Neural crest cell (in vitro differentiated cells): ENCODE results near the gene NACAD. TPM values are rescaled to one million over a fixed set of nuclear protein-coding genes. Genes with fewer than 3 reads are reported as not detected.

Experiments
- DNase-seq: peaks from one replicate; pipeline ENCODE4 v3.0.0; 2021; ENCODE audit warnings: low read depth, mixed read lengths, low spot score
- H3K27ac Mint-ChIP-seq: one replicate; pipeline ENCODE4 v1.8.0; 2021; ENCODE audit warnings: mild to moderate bottlenecking, mixed read lengths; ENCODE audit not compliant: unreplicated experiment
- H3K27me3 Mint-ChIP-seq: 2 replicates; pipeline ENCODE4 v1.8.0; 2021; ENCODE audit warnings: low read depth, mild to moderate bottlenecking, mixed read lengths
- H3K36me3 Mint-ChIP-seq: 2 replicates; pipeline ENCODE4 v1.8.0; 2021; ENCODE audit warnings: low read depth, mild to moderate bottlenecking, mixed read lengths
- H3K4me1 Mint-ChIP-seq: 2 replicates; pipeline ENCODE4 v1.8.0; 2021; ENCODE audit warnings: mixed read lengths
- H3K4me3 Mint-ChIP-seq: one replicate; pipeline ENCODE4 v1.8.0; 2021; ENCODE audit warnings: mild to moderate bottlenecking, mixed read lengths
- H3K9me3 Mint-ChIP-seq: 2 replicates; pipeline ENCODE4 v1.8.0; 2021; ENCODE audit warnings: mixed read lengths
- total RNA-seq: library from RNA; stranded (reverse); gene quantifications from 2 replicates; pipeline ENCODE4 v1.2.1, GENCODE V29; 2021
- TF ChIP-seq, protein P1 (sequence below): fragments of 200-600 bp; sonication (generic); conservative IDR thresholded peaks from 2 replicates; pipeline ENCODE4 v1.5.0; 2021; ENCODE audit warnings: antibody characterized with exemption, mild to moderate bottlenecking

NACAD gene
- total RNA-seq, 1 donor from 2014 or later, result 9.7 TPM

DNA sequence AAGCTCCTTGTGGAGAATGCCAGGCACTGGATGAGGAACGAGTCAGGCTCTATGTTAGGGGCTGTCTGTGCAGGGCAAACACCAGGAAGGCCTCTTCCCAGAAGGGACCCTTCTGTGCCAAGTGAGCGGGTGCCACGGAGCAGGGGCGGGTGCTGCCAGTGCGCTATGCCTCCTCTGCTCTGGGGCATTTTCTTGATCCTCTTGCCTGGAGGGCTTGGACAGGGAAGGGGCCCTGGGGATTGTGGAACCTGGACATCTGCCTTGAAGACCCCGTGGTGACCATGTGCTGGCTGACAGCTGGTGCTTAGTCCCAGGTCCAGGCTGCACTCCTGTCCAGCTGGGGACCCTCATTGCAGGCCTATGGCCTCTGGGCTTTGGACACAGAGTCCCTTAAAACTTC, 38.2 kb upstream of the NACAD start:
- Mint-ChIP-seq H3K9me3 (no peaks in the 10 kb centered on the region), H3K27ac (no peak overlapping the region)
- TF ChIP-seq, protein P1, sequence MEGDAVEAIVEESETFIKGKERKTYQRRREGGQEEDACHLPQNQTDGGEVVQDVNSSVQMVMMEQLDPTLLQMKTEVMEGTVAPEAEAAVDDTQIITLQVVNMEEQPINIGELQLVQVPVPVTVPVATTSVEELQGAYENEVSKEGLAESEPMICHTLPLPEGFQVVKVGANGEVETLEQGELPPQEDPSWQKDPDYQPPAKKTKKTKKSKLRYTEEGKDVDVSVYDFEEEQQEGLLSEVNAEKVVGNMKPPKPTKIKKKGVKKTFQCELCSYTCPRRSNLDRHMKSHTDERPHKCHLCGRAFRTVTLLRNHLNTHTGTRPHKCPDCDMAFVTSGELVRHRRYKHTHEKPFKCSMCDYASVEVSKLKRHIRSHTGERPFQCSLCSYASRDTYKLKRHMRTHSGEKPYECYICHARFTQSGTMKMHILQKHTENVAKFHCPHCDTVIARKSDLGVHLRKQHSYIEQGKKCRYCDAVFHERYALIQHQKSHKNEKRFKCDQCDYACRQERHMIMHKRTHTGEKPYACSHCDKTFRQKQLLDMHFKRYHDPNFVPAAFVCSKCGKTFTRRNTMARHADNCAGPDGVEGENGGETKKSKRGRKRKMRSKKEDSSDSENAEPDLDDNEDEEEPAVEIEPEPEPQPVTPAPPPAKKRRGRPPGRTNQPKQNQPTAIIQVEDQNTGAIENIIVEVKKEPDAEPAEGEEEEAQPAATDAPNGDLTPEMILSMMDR, result no peak

DNA sequence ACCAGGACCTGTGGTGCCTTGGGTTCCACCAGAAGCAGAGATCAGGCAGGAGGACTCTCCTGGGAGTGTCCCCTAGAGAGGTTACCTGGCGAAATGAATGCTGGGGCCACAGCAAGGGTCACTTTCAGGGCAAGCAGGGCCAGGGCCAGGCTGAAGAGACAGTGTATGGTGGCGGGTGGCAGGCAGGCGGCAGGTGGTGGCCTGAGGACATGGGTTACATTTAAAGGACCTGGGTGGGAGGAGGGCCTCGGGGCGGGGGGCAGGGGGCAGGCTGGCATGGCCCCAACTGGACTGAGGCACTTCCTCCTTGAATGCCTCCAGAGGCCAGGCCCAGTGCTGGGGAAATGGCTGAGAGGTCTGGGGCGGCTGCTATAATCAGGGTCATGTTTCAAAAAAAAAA, 37.4 kb upstream of the NACAD start:
- H3K36me3 Mint-ChIP-seq, result no peaks in the 10 kb centered on the region

More for the DNA sequence above, 38.2 kb upstream of the NACAD start:
- Mint-ChIP-seq H3K27me3 (no peaks in the 10 kb centered on the region), H3K4me3 (no peak overlapping the region), H3K4me1 (peaks cover 6% of the 10 kb centered on the region), H3K36me3 (no peaks in the 10 kb centered on the region)
- DNase-seq, result no peak

DNA sequence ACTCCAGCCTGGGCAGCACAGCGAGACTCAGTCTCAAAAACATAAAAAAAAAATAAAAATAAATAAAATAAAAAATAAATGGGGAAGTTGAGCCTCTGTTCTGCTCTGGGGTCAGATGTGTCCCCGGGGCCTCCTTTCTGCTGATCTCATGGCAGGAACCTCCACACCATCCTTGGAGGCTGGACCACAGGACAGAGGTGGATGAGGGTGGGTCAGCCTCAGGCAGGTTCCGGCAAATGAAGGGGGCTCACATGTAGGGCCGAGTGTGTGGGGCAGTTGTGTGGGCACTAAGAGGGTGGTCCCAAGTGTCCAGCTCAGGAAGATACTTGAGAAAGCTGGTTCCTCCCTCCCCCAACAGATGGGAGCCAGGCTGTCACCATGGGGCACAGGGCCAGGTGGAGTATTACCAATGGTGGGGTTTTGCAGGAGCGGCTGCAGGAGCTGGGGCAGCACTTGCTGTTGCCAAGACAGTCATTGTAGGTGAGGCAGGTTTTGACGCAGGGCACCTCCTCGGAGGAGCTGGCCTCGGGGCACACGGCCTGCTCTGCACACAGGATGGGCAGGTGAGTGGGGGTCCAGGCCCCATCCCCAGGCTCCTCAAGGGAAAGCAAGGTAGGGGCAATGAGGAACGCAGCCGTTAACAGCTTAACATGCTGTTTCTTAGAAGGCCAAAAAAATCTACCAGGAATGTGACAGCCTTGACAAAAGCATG, 36.6 kb upstream of the NACAD start:
- Mint-ChIP-seq H3K4me1 (peaks cover 6% of the 10 kb centered on the region), H3K27ac (no peak overlapping the region), H3K9me3 (no peaks in the 10 kb centered on the region), H3K27me3 (no peaks in the 10 kb centered on the region), H3K4me3 (no peak overlapping the region), H3K36me3 (no peaks in the 10 kb centered on the region)
- TF ChIP-seq, protein P1, result no peak
- DNase-seq, result no peak

More for the DNA sequence above, 37.4 kb upstream of the NACAD start:
- Mint-ChIP-seq H3K27ac (no peak overlapping the region), H3K4me3 (no peak overlapping the region), H3K4me1 (peaks cover 6% of the 10 kb centered on the region), H3K27me3 (no peaks in the 10 kb centered on the region), H3K9me3 (no peaks in the 10 kb centered on the region)
- TF ChIP-seq, protein P1, result no peak
- DNase-seq, result no peak

DNA sequence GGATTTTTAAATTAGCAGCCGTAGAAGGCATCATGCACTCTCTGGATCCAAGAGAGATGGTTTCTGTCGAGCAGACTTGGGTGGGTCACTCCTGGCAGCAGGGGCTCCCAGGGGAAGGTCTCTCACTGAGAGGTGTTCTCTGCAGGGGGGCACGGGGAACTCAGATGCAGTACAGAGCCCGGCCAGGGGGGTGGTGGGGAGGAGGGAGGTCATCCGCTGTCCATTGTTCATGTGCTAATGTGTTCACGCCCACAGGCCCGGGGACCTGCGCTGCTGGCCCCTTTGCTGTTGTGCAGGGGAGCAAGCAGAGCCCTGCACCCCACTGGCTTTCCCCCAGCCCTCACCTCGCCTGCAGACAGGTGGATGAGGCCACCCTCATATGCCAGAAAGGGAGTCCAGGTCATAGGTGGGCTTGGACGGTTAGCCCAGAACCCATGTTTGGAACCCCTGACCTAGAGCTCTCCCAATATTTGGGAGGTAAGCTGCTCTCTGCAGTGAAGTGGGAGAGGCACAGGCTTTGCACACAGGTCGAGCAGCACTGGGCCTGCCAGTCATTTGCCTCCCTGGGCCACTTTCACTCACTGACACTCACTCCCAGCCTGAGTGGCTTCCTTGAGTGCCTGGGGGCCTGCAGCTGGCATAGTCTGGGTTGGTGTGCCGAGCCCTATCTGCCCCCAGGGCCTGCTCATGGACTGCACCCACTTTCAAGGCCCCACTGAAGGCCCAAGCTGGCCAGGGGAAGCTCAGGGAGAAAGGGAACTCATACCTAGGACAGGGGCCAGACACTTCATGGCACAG, 35.3 kb upstream of the NACAD start:
- TF ChIP-seq, protein P1, result no peak
- Mint-ChIP-seq H3K27ac (peak overlapping the region; percentile 62), H3K9me3 (no peaks in the 10 kb centered on the region), H3K4me1 (peaks cover 6% of the 10 kb centered on the region), H3K4me3 (no peak overlapping the region), H3K27me3 (no peaks in the 10 kb centered on the region), H3K36me3 (no peaks in the 10 kb centered on the region)
- no peak for DNase-seq

DNA sequence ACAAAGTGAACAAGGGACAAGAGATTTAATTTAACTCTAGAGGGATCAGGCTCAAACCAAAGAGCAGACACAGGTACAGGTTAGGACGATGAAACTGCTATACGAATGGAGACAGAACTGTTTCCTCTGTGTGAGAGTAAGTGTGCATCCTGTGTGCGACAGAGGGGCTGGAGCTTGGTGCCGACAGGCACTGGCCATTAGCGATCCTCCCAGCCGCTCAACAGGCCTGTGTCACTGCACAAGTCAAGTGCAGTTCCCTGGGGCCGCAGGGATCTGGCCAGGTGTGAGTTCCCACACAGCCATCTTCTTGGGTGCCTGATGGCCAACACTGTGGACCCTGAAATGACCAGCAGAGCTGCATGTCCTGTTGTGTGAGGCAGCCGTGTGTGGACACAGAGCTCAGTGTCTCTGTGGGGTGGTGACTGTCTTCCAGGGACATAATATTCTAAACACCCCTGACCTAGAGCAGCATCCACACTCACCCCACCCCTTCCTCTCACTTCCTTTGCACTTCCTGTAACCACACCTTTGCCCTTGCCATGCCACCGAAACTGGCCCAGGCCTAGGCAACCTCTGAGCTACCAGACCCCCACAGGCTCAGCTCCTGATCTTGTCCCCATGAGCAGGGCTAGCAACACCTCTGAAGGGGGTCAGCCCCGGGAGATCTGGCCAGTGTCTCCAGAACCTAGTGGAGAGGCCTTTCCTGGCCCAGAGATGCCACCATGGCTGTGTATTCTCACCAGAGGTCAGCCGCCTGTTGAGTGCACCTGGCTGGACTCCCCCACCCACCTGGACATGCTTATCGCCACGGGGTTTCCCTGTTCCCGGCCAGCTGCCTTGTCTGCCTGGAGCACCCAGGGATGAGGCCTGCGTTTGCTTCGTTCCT, 34.4 kb upstream of the NACAD start:
- H3K4me1 Mint-ChIP-seq, result peaks cover 6% of the 10 kb centered on the region
- H3K9me3 Mint-ChIP-seq, result no peaks in the 10 kb centered on the region
- TF ChIP-seq, protein P1, result no peak
- no peaks in the 10 kb centered on the region for H3K36me3 Mint-ChIP-seq
- H3K27me3 Mint-ChIP-seq, result peaks cover 4% of the 10 kb centered on the region
- peak overlapping the region; percentile 62 for H3K27ac Mint-ChIP-seq
- no peak for DNase-seq
- no peak overlapping the region for H3K4me3 Mint-ChIP-seq
